Right hindlimb (tissue), 1 donor: ENCODE results near the gene CHAD.

Source experiments
- DNase-seq: peaks from one replicate; pipeline ENCODE4 v3.0.0-alpha.2; 2018

The CHAD gene

DNA sequence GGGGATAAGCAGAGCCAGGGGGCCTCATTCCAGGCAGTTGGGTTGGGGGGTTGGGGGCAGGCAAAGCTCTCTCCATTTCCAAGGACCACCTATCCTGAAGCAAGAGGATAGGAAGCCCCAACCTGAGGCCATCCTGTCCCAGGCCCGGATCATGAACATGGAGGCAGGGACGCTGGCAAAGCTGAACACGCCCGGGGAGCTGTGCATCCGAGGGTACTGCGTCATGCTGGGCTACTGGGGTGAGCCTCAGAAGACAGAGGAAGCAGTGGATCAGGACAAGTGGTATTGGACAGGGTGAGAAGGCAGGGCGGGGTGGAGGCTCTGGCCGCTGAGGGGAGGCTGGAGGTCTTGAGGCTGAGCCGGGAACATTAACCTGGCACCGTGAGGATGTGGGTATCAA lies 3.6 kb upstream of the CHAD start:
- DNase-seq, result no peak

DNA sequence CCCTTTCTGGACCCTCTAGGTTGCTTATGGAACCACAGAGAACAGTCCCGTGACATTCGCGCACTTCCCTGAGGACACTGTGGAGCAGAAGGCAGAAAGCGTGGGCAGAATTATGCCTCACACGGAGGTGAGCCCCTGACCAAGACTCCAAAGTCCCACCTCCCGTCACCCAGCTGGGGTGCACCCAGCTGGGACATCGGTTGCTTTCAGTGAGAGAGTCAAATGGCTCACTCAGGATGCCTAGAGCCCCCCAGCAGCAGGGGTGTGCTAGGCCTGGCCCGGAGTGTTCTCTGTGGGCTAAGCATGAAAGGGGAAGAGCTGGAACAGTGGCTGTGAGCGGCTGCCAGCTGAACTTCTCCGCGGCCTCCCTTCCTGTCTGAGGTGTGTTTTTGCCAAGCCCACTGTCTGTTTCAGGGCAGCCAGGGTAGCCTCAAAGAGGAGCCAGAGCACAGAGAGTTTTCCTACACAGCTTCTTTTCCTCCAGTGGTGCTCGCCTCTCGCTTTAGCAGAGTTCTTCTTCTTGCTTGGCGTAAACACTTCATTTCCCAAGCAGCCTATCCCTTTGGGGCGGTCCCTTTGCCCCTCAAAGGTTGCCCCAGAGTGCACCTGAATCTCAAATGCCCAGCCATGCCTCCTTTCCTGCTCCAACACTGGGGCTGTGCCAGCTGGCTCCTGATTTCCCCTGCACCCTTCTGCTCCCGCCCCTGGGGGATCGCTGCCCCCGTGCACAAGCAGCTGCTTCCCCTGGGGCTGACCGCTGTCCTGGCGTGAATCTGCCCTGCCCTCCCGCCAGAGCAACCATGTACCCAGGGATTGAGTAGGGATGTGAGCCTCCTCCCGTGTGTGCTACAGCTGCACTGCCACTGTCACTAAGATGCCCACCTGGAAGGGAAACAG lies 2.6 kb upstream of the CHAD start:
- peak; percentile 79 for DNase-seq

DNA sequence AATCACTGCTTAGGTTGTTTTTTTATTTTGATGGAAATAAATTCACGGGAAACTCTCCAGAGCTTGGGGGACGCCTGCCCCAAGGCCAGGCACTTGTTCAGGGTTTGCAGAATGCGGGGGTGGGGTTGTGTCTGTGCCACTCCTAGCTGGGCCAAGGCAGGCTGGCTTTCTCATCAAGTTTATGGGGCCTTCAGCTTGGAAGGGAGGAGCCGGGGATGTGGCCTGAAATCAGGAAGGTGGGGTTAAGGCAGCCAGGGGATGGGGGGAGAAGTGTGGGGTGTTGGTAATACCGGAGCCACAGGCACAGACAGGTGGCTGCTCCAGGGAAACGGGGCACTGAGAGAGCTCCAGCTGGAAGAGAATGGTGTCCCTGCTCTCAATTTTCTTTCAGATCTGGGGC lies 1.7 kb upstream of the CHAD start:
- DNase-seq, result peak; percentile 74

DNA sequence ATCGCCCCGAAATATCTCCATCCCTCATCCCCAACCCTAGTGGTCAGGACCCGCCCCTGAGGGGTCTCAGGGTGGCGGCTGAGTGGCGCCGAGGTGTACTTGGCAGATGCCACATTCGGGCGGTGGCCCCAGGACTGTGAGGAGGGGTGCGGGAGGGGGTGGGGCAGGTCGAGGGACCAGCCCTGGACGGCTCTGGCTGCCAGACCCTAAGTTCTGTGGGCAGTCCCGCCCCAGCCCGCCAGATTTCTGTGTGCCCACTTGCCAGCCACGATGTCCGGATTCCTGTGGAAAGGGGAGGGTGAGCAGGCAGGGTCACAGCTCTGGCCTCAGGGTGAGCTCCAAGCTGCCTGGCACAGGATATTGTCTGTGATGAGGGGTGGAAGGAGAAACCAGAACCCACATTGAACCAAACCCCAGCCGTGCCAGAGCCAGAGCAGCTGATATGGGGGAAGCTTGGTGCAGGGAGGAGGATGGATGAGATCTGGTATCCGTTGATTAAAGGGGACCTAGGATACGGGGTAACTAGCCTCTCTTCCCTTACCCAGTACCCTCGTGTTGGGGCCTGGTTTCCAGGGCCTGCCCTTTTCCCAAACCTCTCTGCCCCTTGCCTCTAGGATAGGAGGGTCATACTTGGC lies 1.1 kb upstream of the CHAD start:
- DNase-seq, result peak; percentile 46

DNA sequence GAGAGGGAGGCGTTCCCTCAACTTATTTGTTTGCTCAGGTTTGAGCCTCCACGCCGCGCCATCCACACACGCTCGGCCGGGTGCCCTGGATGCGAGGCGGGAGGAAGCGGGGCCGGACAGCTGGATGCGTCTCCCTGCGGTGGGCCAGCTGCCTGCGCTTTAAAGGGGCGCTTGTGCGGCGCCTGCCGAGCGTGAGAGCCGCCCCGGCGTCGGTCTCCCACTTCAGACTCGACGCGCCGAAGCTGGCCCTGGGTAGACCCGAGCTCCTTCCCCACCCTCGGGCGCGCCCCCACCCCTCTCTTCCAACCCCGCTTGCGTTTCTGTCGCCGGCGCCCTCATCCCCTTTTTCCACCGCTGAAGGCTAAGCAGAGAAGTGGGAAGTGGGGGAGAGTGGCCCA lies 527 bp upstream of the CHAD start:
- DNase-seq, result peak; percentile 61

DNA sequence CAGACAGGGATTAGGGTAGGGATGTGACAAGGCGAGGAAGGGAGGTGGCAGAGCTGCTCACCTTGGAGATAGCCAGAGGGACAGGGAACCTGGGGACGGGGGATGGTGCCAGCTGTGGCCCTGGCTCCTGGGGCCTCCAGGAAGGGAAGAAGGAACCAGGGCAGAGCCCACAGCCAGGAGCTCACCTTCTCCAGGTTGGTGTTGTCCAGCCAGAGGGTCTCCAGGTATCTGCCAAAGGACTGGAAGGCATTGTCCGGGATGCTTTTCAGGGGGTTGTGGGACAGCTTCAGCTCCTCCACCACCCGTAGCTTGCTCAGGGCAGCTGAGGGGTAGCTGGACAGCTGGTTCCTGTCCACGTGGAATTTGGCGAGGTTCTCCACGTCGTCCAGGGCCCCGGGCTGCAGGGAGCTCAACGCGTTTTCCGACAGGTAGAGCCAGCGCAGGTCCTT lies 801 bp downstream of the CHAD start:
- DNase-seq, result no peak

DNA sequence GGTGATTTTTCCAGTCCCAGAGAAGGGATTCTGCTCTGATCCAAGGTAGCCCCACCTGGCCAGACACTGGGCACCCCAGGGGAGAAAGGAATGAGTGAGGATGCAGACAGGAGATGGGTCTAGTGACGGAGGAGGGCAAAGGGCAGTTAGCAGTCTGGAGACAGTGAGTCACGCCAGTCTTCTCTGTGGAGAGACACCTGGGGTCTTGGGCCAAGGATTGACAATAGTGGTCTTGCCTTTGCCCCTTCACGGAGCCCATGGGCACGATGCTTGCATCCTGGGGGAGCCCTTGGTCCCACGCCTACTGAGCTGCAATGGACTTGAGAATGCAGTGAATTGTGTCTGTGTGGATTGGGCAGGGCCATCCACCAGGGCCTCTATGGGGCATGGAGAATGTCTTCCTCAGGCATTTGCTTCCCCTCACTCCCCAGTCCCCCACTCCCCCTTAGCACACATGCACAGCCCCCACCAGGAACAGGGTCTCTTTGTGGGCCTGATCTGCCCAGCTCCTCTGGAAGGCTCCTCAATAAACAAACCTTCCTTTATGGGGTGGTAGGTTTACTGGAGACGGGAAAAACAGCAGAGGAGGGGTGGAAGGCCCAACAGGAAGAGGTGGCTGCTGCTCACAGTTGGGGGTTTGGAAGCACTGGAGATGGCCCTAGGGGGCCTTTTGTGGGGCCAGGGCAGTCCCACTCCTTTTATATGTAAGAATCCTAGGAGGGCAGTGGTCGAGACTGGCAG lies 1.4 kb downstream of the CHAD start:
- no peak for DNase-seq

DNA sequence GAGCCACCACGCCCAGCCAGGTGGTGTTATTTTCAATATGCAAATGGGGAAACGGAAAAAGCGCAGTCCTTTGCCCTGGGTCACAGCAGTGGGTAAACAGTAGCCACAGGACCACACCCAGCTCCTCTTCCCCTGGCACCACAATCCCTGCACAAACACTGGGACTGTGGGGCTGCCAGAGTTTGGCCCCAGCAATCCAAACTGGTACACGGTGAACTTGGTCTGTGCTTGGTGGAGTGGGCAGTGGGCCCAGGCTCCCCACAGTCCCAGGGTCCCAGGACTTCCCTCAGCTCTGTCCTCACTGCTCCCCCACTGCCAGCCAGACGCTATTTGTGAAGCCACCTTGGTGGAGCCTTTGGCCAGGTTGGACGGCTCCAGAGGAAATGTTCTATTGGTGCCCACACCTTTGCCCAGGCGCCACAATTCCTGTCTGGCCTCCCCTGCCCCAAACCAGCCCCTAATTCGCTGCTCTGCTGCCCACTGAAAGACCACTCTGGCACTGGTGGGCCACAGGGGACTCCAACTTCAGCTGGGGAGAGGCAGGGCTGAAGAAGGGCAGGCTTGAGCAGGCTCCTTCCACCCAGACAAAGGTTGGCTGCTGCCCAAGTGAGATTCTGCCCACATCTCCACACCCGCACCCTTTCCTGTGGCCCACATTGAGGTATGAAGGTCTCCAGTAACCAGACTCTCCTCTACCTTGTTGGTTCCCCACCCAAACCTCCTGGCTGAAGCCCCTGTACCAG lies 2.1 kb downstream of the CHAD start:
- no peak for DNase-seq

DNA sequence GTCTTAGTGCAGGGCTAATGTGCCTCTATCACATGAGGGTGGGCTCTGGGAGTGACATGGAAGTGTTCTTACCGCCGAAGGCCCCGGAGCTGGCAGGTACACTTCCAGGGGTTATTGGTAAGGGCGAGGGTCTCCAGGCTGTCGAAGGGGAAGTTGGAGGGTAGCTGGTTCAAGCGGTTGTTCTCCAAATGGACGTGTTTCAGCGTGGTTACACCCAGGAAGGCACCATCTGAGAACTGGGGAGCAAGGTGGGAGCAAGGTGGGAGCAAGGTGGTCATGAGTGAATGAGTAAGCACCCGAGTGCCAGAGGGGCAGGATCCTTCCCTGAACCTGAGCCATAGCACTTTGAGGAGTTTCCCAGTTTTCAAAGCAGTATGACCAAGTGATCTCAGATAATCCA lies 3.0 kb downstream of the CHAD start:
- no peak for DNase-seq

DNA sequence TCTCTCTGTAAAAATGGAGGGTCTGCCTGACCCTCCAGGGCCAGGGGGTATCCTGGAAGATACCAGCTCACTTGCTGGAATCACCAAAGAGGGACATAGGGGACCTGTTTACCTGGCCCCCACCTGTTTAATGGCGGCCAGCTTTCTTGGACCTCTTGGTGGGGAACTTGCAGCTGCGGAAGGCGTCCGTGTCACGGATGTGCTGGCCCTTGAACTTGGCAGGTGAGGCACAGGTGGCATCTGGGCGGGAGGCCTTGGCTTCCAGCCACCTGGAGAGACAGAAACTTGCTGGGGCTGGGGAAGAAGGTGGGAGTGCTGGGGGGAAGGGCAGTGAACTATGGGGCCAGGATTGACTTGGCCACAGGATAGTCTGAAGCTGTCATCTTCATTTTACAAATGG lies 3.5 kb downstream of the CHAD start:
- no peak for DNase-seq

DNA sequence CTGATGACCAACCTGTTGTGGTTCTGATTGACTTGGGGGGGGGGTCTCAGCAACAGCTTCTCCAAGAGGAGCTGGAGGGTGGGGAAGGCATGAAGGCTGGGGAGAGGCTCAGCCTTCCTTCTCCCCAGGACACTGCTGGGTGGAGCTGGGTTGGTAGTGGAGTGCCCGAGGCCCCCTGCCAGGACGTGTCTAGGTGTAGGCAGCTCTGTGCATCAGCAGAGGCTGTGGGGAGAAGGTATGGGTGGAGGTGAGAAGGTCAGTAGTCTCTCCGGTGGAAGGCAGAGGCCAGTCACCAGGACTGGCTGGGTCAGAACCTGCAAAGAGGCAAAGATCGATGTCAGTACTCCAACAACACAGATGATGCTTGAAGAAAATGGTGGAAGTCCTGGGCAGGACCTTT lies 3.9 kb downstream of the CHAD start:
- DNase-seq, result no peak

DNA sequence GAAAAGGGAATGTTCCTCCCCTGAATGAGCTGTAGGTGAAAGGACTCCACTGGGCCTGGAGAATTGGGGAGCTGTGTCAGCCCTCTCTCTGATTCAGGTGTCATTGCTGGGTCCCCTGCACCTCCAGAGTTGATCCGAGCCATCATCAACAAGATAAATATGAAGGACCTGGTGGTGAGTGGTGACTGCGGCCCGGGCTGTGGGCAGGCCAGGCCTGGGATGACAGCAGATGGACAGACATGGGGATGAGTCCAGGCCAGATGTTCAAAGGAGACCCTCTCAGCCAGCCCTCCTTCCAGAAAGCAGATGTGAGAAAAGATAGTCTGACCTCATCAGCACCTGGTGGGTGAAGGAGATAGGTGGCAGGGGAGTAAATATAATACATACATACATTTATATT lies 4.6 kb downstream of the CHAD start:
- DNase-seq, result no peak

DNA sequence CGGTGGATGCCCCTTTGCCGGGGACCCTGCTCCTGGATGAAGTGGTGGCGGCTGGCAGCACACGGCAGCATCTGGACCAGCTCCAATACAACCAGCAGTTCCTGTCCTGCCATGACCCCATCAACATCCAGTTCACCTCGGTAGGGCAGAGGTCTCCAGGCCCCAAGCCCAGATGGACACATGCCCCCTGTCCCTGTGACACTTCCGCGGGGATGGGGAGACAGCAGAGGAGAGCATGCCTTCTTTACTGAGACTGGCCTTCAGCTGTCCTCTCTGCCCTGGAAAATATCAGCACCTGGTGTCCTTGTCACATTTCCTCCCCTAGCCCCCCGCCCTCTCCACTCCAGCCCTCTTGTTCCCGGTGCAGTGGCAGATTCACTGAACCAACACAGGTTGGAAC lies 6.2 kb downstream of the CHAD start:
- no peak for DNase-seq

DNA sequence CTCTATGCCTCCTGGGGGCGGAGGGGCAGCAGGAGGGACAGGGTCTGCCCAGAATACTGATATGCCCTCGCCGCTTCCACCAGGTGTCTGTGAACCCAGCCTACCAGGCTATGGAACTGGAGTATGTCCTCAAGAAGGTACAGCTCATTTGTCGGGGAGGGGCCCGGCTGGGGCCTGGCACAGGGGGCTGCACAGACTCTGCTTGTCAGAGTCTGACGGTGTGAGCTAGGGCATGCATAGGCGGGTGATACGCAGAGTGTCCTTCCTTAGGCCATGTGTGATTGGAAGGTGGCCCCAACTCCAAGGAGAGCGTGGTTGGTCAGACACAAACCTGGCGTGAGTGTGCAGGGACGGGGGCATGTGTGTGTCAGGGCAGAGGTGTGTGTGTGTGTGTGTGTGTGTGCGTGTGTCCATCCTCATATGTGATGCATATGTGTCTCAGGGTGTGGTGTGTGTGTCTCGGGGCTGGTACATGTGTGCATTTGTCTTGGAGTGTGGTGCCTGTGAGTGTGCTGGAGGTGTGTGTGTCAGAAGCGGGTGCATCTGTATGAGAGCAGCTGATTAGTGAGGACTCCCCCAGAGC lies 7.0 kb downstream of the CHAD start:
- DNase-seq, result no peak

DNA sequence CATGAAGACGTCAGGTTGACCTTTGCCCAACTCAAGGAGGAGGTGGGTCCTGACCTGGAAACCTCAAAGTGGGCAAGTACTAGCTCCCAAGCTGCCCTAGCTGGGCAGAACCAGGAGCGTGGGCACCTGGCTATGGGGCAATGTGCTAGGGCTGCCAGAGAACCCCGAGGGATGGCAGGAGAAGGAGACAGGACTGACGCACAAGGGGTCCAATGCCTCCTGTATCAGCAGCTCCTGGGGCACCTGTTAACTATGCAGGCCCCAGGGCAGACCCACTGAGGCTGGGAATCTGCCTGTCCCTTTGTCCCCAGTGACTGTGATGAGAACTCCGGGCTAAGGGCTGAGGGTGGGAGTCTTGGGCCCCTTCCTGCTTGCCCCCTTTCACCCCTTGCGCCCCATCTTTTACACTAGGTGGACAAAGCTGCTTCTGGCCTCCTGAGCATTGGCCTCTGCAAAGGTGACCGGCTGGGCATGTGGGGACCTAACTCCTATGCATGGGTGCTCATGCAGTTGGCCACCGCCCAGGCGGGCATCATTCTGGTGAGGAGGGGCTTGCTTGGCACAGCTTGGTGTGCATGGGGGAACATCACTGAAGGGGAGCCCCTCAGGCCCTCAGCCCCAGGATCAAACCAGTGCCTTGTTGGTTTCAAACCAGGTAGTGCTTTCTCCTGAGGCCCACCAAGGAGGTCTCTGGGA lies 7.7 kb downstream of the CHAD start:
- no peak for DNase-seq

DNA sequence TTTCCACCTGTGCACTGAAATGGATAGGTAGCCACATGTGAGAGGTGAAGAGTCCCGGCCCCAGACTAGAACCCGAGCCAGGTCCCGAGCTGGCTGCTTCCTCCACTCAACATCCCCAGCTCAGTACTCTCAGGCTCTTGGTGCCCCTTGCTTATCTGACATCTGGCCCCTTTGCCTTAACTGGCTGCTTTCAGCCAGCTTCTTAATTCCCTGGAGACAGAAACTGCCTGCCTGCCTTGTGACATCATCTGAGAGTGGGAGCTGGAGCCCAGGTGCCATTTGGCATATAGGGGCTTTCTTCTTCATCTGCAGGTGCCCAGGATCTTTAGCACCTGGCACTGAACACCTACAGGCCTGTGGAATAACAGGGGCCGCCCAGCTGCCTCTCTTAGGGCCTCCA lies 8.9 kb downstream of the CHAD start:
- DNase-seq, result no peak

DNA sequence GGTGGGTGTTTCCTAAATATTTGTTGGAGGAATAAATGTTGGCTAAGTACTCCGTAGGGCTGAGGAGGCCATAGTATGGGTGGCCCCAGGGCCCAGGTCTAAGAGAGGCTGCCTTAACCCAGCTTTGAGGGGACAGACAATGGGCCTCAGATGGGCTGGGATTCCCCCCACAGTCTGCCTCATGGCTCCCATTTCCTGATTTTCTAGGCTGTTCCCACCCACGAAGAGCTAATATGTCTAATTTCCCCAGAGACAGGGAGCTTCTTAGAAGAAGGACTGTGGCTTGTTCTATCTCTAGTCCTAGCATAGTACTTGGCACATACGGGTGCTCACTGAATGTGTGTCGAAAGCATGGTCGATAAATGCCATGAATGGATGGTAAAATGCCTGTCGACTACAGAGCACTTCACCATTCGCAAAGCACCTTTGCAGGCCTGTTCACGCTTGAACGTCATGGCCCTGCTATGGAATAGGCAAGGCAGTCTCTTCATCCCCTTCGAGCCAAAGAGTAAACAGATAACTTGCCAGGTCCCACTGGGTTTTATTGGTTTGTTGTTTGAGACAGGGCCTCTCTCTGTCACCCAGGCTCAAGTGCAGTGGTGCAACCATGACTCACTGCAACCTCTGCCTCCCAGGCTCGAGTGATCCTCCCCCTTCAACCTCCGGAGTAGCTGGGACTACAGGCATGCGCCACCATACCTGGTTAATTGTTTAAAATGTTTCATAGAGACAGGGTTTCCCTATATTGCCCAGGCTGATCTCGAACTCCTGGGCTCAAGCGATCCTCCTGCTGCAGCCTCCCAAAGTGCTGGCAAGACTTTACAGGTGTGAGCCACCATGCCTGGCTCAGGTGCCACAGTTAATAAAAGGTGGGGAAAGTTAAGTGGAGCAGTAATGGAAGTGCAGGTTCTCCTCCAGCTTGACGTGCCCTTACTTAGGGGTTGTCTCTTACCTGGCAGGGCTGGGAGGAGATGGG lies 9.7 kb downstream of the CHAD start:
- no peak for DNase-seq

DNA sequence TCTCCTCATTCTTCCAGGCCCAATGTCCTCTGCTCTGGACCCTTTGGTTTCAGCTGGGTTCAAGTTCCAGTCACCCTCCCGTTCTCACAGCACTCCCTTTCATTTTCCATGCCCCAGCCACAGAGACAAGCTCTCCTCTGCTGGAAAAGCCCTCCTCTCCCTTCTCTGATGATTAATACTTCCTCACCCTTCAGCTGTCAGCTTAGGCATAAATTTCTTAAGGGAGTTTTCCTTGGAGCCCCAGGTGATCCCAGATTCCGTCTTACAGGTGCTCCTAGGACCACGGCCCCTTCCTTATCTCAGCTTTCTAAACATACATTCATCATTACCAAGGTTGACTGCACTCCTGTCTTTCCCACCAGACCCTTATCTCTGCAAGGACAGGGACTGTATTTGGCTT lies 10.4 kb downstream of the CHAD start:
- DNase-seq, result no peak

DNA sequence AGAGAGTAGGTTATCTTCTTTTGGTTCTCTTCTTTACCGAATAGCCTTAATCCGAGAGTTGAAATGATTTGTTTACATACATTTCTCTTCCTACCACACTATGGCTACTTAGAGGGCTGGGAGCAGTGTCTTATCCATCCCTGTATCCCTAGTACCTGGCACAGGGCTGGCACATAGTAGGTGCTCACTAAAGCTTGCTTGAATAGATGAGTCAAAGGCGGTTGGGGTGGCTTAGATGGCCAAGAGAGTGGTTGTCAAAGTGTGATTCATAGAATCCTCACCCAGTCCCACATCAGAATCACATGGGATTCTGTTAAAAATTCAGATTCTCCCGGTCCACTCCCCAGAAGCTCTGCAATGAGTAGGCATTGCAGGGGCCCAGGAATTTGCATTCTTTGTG lies 11.1 kb downstream of the CHAD start:
- no peak for DNase-seq

DNA sequence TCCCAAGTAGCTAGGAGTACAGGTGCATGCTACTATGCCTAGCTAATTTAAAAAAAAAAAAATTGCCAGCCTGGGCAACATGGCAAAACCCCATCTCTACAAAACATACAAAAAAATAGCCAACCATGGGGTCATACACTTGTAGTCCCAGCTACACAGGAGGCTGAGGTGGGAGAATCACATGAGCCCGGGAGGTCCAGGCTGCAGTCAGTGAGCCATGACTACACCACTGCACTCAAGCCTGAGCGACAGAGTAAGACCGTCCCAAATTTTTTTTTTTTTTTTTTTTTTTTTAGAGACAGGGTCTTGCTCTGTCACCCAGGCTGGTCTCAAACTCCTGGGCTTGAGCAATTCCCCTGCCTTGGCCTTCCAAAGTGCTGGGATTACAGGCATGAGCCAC lies 14.8 kb downstream of the CHAD start:
- no peak for DNase-seq
